ENCODE results near the gene TLR5.

TLR5 gene

GRCh38 chr1:223129229-223129901, 13.7 kb downstream of the TLR5 start (continued):
- no peak for TF ChIP-seq ARNTL (CRISPR knock-in tag; IDR thresholded peaks at IDR 0.05; ENCODE audit: borderline replicate concordance, low read depth)
- no peak for TF ChIP-seq TCF4 (CRISPR knock-in tag; IDR thresholded peaks at IDR 0.05; ENCODE audit: borderline replicate concordance)

DNA sequence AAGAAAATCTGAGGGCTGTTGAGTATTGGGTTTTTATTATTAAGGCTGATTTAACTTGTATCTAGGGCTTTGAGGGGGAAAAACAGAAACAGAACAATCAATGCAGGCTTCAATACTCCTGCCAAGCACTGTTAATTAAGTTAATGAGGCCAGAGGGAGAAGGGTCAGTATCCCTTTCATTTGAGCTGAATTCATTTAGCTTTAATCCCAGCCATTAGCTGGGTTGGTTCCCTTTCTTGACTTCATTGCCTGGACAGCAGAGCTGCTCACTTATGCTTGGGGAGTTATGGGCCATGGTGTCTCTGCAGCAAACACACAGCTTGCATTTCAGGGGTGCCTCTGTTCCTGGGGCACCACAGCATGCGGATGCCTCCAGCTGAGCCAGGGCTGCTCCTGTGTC, 16.3 kb downstream of the TLR5 start:
- no peak for TF ChIP-seq CSRNP3 (CRISPR knock-in tag; IDR thresholded peaks at IDR 0.05)
- TF ChIP-seq TOX (CRISPR knock-in tag; IDR thresholded peaks at IDR 0.05; ENCODE audit: borderline replicate concordance) = no peak
- TF ChIP-seq RARB (CRISPR knock-in tag; IDR thresholded peaks at IDR 0.05) = no peak
- no peak for TF ChIP-seq GLIS3 (CRISPR knock-in tag; IDR thresholded peaks at IDR 0.05)
- TF ChIP-seq ZFP30 (CRISPR knock-in tag; IDR thresholded peaks at IDR 0.05) = no peak
- TF ChIP-seq ZFP3 (CRISPR knock-in tag; IDR thresholded peaks at IDR 0.05) = no peak
- no peak for TF ChIP-seq ZC3H10 (CRISPR knock-in tag; IDR thresholded peaks at IDR 0.05)
- no peak for TF ChIP-seq PPARA (CRISPR knock-in tag; IDR thresholded peaks at IDR 0.05; ENCODE audit: borderline replicate concordance)
- no peak for TF ChIP-seq POU6F1 (CRISPR knock-in tag; IDR thresholded peaks at IDR 0.05; ENCODE audit: borderline replicate concordance, low read depth)
- TF ChIP-seq ZNF8 (CRISPR knock-in tag; IDR thresholded peaks at IDR 0.05) = no peak
- no peak for TF ChIP-seq ZNF565 (CRISPR knock-in tag; conservative IDR thresholded peaks at IDR 0.05; ENCODE audit: low read depth)
- no peak for TF ChIP-seq OSR1 (CRISPR knock-in tag; IDR thresholded peaks at IDR 0.05)
- no peak for TF ChIP-seq SNAI2 (CRISPR knock-in tag; IDR thresholded peaks at IDR 0.05)
- ATAC-seq = no peak

- TF ChIP-seq CSDC2 (CRISPR knock-in tag; IDR thresholded peaks at IDR 0.05) (no peak), ZNF70 (CRISPR knock-in tag; IDR thresholded peaks at IDR 0.05) (no peak), GLIS3 (CRISPR knock-in tag; IDR thresholded peaks at IDR 0.05) (no peak), ZNF8 (CRISPR knock-in tag; IDR thresholded peaks at IDR 0.05) (no peak), POU6F1 (CRISPR knock-in tag; IDR thresholded peaks at IDR 0.05; ENCODE audit: borderline replicate concordance, low read depth) (no peak)
- ATAC-seq = no peak
These were observed 17.3 kb downstream of the TLR5 start for GRCh38 chr1:223125766-223126165.

- ATAC-seq = no peak
These were observed 19.9 kb downstream of the TLR5 start for GRCh38 chr1:223123011-223123610.

More at GRCh38 chr1:223123011-223123610, 19.9 kb downstream of the TLR5 start:
- no peak for TF ChIP-seq ISL1 (CRISPR knock-in tag; IDR thresholded peaks at IDR 0.05)
- no peak for TF ChIP-seq ZFP30 (CRISPR knock-in tag; IDR thresholded peaks at IDR 0.05)
- TF ChIP-seq OSR1 (CRISPR knock-in tag; IDR thresholded peaks at IDR 0.05) = no peak
- no peak for TF ChIP-seq ZC3H10 (CRISPR knock-in tag; IDR thresholded peaks at IDR 0.05)
- TF ChIP-seq ESRRG (CRISPR knock-in tag; IDR thresholded peaks at IDR 0.05) = no peak
- TF ChIP-seq ZNF8 (CRISPR knock-in tag; IDR thresholded peaks at IDR 0.05) = no peak
- no peak for TF ChIP-seq SNAI2 (CRISPR knock-in tag; IDR thresholded peaks at IDR 0.05)
- no peak for TF ChIP-seq POU6F1 (CRISPR knock-in tag; IDR thresholded peaks at IDR 0.05; ENCODE audit: borderline replicate concordance, low read depth)
- TF ChIP-seq TOX (CRISPR knock-in tag; IDR thresholded peaks at IDR 0.05; ENCODE audit: borderline replicate concordance) = no peak
- TF ChIP-seq TCF4 (CRISPR knock-in tag; IDR thresholded peaks at IDR 0.05; ENCODE audit: borderline replicate concordance) = no peak
- TF ChIP-seq BACH2 (CRISPR knock-in tag; IDR thresholded peaks at IDR 0.05; ENCODE audit: borderline replicate concordance) = no peak
- no peak for TF ChIP-seq CSRNP3 (CRISPR knock-in tag; IDR thresholded peaks at IDR 0.05)
- no peak for TF ChIP-seq ZFP3 (CRISPR knock-in tag; IDR thresholded peaks at IDR 0.05)
- TF ChIP-seq ARNTL (CRISPR knock-in tag; IDR thresholded peaks at IDR 0.05; ENCODE audit: borderline replicate concordance, low read depth) = no peak
- TF ChIP-seq, protein P1, sequence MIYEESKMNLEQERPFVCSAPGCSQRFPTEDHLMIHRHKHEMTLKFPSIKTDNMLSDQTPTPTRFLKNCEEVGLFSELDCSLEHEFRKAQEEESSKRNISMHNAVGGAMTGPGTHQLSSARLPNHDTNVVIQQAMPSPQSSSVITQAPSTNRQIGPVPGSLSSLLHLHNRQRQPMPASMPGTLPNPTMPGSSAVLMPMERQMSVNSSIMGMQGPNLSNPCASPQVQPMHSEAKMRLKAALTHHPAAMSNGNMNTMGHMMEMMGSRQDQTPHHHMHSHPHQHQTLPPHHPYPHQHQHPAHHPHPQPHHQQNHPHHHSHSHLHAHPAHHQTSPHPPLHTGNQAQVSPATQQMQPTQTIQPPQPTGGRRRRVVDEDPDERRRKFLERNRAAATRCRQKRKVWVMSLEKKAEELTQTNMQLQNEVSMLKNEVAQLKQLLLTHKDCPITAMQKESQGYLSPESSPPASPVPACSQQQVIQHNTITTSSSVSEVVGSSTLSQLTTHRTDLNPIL (CRISPR knock-in tag; IDR thresholded peaks at IDR 0.05; ENCODE audit: low read depth) = no peak
- TF ChIP-seq RARB (CRISPR knock-in tag; IDR thresholded peaks at IDR 0.05) = no peak
- TF ChIP-seq TSHZ2 (CRISPR knock-in tag; IDR thresholded peaks at IDR 0.05) = no peak
- no peak for TF ChIP-seq PPARA (CRISPR knock-in tag; IDR thresholded peaks at IDR 0.05; ENCODE audit: borderline replicate concordance)
